Transverse colon (tissue), 4 donors: ENCODE results near the gene SMG9.

Source experiments
- POLR2A ChIP-seq: fragments of 450-650 bp; IDR thresholded peaks from one replicate; pipeline ENCODE4 v1.6.1; 2016; ENCODE audit warnings: antibody characterized with exemption, mild to moderate bottlenecking, moderate library complexity
- POLR2AphosphoS5 ChIP-seq, 3 donors: sonication (generic); formaldehyde crosslinking; IDR thresholded peaks; one replicate each; pipeline ENCODE4 v1.6.1; 2016; ENCODE audit warnings: antibody characterized with exemption in 3 of 3
- TF ChIP-seq, protein P1 (sequence below), 5 experiments: fragments of 200-600 bp in 3 of 5; fragments of 450-650 bp in 2 of 5; sonication (generic) in 3 of 5; IDR thresholded peaks; 1 replicate in 2 of 5; 2 replicates in 3 of 5; pipeline ENCODE4 v1.5.1; 2016 to 2017; ENCODE audit warnings: antibody characterized with exemption in 5 of 5, inconsistent platforms in 3 of 5, mild to moderate bottlenecking in 2 of 5, moderate library complexity in 1 of 5

DNA sequence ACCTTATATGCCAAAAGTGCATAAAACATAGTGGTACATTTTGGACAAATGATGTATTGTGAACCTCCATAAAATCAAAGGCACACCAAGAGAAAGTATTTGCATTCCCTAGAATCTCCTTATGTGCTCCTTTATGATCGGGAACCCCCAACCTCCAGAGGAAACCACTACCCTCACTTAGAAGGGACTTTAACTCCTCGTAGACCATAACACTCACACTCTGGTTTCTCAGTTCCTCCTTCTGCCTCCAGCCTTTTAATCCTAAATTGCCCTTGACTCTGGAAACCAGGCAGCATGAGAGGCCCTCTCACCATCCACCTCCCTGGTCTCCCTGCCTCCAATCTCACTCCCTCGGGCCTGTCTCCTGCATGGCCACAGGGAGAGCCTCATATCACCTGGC, 35.8 kb upstream of the SMG9 start:
- TF ChIP-seq, protein P1, sequence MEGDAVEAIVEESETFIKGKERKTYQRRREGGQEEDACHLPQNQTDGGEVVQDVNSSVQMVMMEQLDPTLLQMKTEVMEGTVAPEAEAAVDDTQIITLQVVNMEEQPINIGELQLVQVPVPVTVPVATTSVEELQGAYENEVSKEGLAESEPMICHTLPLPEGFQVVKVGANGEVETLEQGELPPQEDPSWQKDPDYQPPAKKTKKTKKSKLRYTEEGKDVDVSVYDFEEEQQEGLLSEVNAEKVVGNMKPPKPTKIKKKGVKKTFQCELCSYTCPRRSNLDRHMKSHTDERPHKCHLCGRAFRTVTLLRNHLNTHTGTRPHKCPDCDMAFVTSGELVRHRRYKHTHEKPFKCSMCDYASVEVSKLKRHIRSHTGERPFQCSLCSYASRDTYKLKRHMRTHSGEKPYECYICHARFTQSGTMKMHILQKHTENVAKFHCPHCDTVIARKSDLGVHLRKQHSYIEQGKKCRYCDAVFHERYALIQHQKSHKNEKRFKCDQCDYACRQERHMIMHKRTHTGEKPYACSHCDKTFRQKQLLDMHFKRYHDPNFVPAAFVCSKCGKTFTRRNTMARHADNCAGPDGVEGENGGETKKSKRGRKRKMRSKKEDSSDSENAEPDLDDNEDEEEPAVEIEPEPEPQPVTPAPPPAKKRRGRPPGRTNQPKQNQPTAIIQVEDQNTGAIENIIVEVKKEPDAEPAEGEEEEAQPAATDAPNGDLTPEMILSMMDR (IDR thresholded peaks at IDR 0.05) = no peak
- TF ChIP-seq POLR2AphosphoS5 (IDR thresholded peaks at IDR 0.05) (no peak), POLR2A (no peak)
